CD4-positive, alpha-beta T cell treated with Interleukin-4 for 4 hours (primary cell): ENCODE results near the gene SERPINB3.
"Not testable (repeated sequence)": the region's sequence is repeated elsewhere in the genome, so short reads cannot be mapped to it uniquely, and the experiment has no call there.

Experiments used
- DNase-seq: peaks from one replicate; pipeline ENCODE4 v3.0.0-alpha.2; 2020

The SERPINB3 gene

GRCh38 chr18:63661750-63662149 is at the start of gene SERPINB3:
Gene SERPINB3 (minus strand): TSS chr18:63661893. CDS start chr18:63661216, 677 bp downstream.
- DNase-seq, result not testable (repeated sequence)

- no peak for DNase-seq
These were observed 47.0 kb upstream of the SERPINB3 start for GRCh38 chr18:63708650-63709049.

GRCh38 chr18:63707816-63708215 is 46.1 kb upstream of the SERPINB3 start:
- no peak for DNase-seq

DNA sequence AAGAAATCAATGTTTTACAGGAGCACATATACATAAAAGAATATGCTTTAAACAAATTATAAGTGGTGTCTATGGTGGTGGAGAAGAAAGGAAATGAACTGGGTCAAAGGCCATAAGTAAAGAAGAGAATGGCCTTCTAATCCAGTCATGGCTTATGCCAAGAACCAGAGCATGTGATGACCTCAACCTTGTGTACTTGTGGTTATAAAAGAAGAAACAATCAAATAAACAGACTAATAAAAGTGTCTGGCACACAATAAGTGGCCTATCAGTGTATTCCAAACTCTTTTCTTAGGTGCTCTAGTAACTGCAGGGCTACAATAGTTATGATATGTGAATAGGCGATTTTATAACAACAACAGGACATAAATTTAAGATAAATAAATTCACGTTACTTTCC is 43.7 kb upstream of the SERPINB3 start:
- DNase-seq, result no peak

DNA sequence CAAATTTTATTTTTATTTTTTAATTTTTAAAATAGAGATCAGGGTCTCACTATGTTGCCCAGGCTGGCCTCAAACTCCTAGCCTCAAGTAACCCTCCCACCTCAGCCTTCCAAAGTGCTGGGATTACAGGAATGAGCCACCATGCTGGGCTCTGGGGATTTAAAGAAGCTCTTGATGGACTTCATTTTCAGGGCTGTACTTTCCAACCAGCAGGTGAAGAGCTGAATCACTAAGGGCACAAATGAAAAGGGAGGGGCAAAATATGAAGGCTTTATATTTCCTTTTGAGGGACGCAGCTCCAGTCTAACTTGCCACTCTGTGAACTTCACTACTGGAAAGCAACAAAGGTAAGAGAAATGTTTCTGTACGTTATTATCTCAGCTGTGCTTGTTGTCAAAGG is 41.0 kb upstream of the SERPINB3 start, which contains the start of gene SERPINB11:
SERPINB11 (plus strand) TSS at position 301 of the 400 bp plus-strand sequence. CDS start 7,234 bp downstream, outside the sequence.
- no peak for DNase-seq

GRCh38 chr18:63701952-63702351 is 40.3 kb upstream of the SERPINB3 start:
- no peak for DNase-seq

GRCh38 chr18:63700501-63700900 is 38.8 kb upstream of the SERPINB3 start:
- no peak for DNase-seq

DNA sequence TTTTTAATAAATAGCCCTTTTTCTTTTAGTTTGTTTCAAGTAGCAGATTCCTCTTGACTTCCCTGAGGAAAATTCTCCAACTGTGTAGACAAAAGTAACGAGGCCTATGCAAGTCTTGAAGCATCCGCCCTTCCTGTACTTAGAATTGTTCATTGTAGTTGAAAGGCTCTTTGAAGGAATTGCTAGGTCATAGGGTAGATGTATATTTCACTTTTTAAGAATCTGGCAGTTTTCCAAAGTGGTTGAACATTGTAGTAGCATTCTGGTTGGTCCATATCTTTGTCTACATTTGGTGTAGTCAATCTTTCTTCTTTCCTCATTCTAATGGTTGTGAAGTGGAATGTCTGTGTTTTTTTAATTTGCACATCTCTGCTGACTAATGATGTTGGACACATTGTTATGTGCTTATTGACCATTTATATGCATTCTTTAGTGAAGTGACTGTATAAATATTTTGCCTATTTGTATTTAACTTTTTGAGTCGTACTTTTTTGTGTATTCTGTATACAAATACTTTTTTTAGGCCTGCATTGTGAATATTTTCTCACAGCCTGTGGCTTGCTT is 35.5 kb upstream of the SERPINB3 start:
- no peak for DNase-seq

DNA sequence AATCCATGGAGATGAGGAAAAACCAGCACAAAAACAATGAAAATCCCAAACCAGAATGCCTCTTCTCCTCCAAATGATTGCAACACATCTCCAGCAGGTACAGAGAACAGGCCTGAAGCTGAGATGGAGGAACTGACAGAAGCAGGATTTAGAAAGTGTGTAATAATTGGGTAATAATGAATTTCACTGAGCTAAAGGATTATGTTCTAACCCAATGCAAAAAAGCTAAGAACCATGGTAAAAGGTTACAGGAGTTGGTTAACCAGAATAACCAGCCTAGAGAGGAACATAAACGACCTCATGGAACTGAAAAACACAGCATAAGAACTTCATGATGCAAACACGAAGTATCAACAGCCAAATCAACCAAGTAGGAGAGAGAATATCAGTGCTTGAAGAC is 27.4 kb upstream of the SERPINB3 start:
- DNase-seq, result no peak

DNA sequence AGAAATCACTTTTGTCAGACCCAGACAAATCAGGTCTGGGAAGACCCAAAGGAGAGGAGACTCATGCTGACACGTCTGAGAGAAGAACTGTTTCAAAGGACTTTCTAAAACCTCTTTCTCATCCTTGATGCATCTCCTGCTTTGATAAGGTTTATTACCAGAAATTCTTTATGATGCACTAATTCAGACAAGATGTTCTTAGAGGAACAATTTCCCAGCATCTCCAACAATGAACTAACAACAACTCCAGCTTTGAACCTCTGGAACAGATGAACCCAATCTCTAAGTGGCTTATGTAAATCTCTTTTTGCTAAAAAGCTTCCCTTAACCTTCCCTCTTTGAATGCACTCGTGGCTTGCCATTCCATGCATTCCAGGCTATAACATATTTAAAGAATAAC is 25.2 kb upstream of the SERPINB3 start:
- DNase-seq, result no peak

DNA sequence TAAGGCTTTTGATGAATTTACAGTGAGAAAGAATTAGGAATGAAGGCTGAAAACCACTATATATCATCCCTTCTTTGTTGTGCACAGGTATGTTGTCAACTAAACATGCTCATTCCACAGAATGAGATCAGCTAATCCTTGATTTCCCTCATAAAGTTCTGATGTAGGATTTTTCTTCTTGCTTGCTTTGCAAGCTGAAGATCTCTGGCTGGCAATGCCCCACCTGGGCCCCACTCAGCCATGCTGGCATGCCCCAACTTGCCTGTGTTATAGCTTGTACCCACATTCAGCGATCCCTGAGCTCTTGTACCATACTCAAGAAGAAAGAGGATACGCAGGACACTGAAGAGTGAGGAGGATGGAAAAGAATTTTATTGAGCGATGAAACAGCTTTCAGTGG is 23.0 kb upstream of the SERPINB3 start:
- DNase-seq, result no peak

DNA sequence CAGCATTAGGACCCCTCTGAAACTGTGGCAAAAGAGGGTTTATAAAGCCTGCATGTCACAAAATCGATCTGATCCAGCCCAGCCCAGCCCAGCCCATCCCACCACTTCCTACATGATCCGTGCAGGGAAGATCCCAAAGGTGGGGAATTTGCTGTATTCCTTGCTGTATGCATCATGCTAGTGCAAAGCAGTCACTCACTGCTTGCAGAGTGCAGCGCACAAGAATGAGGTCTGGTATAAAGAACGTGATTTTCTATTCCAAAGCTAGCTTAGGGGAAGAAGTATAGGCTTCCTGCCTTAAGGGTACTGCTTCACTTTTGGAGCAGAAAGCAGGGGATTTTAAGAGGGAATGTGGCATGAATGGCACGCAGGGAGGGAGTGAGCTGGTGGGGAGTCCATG is 22.2 kb upstream of the SERPINB3 start:
- no peak for DNase-seq

GRCh38 chr18:63683152-63683551 is 21.5 kb upstream of the SERPINB3 start:
- DNase-seq, result no peak

GRCh38 chr18:63681449-63682340 is 20.0 kb upstream of the SERPINB3 start:
- no peak for DNase-seq

GRCh38 chr18:63679820-63680606 is 18.3 kb upstream of the SERPINB3 start:
- DNase-seq, result no peak

DNA sequence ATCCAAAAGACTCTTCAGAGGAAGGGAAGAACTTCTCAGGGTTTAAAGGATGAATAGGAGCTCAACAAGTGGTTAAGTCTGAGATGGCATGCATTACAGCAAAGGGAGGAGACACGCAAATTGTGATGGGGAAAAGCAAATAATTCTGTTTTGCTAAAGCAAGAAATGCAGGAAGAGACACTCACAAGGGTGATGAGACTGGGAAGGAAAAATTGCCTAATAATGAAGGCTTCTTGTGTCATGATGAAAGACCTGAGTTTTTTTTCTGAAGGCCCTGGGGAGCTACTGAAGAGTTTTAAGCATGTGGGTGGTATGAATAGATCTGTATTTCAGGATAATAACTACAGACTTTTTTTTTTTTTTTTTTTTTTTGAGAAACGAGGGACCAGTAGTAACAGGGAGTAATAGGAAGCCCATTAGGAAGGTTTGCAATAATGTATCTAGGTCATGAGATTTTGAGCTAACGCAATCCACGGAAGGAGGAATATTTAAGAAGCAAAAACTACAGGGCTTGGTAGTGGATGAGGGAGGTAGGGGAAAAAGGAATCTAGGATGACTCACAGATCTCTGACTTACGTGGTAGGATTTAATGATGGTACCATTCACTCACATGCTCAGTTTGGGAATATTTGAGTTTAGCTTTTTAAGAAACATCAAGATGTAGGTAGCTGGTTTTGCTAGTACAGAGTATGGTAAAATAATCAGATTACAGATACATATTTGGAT is 16.0 kb upstream of the SERPINB3 start:
- no peak for DNase-seq

- no peak for DNase-seq
These were observed 15.0 kb upstream of the SERPINB3 start for GRCh38 chr18:63676526-63677323.

DNA sequence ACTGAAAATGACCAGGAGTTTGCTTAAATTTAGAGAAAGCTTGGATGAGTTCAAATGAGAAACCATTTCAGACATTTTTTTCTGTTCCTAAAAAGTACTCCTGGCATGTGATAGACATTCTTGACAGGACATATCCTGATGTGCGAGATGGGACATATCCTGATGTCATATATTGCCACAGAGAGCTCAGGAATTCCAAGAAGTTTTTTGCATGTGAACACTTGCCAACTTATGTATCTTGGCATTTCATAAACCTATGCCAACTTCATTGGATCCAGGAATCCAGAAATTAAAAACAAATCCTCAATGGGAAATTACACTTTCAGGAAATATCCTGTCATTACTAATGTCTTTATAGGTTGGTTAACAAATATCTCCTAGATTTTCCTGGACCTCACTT is 2.9 kb upstream of the SERPINB3 start:
- no peak for DNase-seq

DNA sequence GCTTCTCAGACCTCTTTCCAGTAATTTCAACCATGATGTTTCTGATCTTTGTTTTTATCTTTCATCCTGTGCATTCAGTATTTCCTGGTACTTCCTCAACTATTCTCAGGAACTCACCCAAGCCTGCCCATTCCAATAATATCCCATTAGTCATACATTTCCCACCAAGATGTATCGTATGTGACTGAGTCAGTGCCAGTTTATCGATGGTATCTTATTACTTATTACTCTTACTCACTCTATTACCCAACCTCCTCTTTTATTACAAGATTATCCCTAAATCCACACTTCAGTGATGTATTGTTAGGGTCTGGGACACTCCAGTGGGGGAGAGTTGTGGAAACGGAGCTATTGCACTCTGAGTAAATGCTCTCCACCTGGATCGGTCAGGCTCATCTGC is 2.8 kb downstream of the SERPINB3 start:
- DNase-seq, result not testable (repeated sequence)

GRCh38 chr18:63650271-63650670 is 11.4 kb downstream of the SERPINB3 start:
- not testable (repeated sequence) for DNase-seq

DNA sequence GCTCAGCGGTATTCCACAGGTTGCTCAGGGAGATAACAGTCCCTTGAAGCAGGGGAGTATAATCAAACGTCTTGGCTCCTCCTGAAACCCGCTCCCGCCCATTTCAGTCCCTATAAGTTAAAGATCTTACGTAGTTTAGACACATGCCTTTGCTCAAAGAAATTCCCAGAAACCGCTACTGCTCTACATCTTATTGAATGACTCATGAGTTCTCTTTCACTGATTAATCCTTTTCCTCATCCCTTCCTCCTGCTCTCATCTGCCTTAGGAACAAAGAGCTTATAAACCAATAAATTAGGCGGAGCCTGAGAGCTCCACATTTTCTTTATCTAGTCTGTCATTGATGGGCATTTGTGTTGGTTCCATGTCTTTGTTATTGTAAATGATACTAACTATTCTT is 13.5 kb downstream of the SERPINB3 start:
- DNase-seq, result no peak

- no peak for DNase-seq
These were observed 14.8 kb downstream of the SERPINB3 start for GRCh38 chr18:63646936-63647335.
